ENCODE measurements around the gene UTP18. TPM values are rescaled to one million over a fixed set of nuclear protein-coding genes. Genes with fewer than 3 reads are reported as not detected.
"Not testable (repeated sequence)": the region's sequence is repeated elsewhere in the genome, so short reads cannot be mapped to it uniquely, and the experiment has no call there.

Gene UTP18
- total RNA-seq, 2 experiments from 2014 or later = 36.7 to 41.0 TPM

GRCh38 chr17:51269991-51270390, 9.6 kb downstream of the UTP18 start:
- POLR2A ChIA-PET = no interaction called here
- ATAC-seq (ENCODE audit: low read depth) (no peak), DNase-seq (no peak)
- Mint-ChIP-seq H3K4me1 (peaks cover 13% of the 10 kb centered on the region), H3K9me3 (no peaks in the 10 kb centered on the region), H3K27me3 (no peaks in the 10 kb centered on the region), H3K36me3 (peaks cover 31% of the 10 kb centered on the region), H3K4me3 (no peak overlapping the region), H3K27ac (no peak overlapping the region)

GRCh38 chr17:51270636-51271035, 10.3 kb downstream of the UTP18 start:
- Mint-ChIP-seq H3K27ac (no peak overlapping the region), H3K9me3 (no peaks in the 10 kb centered on the region), H3K27me3 (no peaks in the 10 kb centered on the region), H3K36me3 (peaks cover 29% of the 10 kb centered on the region), H3K4me1 (peaks cover 13% of the 10 kb centered on the region), H3K4me3 (no peak overlapping the region)
- DNase-seq (no peak), ATAC-seq (ENCODE audit: low read depth) (no peak)
- POLR2A ChIA-PET = no interaction called here

DNA sequence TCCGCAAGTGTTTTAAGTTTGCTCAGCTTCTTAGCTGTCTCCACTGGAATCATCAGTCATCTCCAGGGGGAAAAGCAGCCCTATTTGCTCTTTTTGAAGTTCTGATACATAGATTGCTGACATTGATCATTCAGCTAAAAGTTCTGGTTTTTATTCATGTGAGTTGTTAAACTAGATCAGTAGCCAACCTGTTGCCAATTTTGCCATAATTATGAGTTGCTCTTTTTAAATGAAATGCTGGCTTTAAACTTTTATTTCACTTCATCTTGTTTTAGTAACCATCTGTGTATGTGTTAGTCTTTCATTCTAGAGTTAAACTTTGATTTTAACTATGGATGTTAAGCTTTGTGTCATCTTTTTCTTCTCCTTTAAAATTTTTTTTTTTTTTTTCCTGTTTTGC, 12.5 kb downstream of the UTP18 start:
- no peaks in the 10 kb centered on the region for H3K9me3 Mint-ChIP-seq
- peaks cover 27% of the 10 kb centered on the region for H3K36me3 Mint-ChIP-seq
- POLR2A ChIA-PET = interaction anchor here (0.6 kb wide), 1 partner anchor 64 kb away, joined by 3 read pairs; no protein-coding TSS in a partner anchor
- no peak overlapping the region for H3K4me3 Mint-ChIP-seq
- ATAC-seq (ENCODE audit: low read depth) (no peak), DNase-seq (no peak)
- H3K27me3 Mint-ChIP-seq = no peaks in the 10 kb centered on the region
- H3K27ac Mint-ChIP-seq = no peak overlapping the region
- H3K4me1 Mint-ChIP-seq = peaks cover 9% of the 10 kb centered on the region

- Mint-ChIP-seq H3K36me3 (peaks cover 32% of the 10 kb centered on the region), H3K27ac (no peak overlapping the region), H3K4me1 (peaks cover 10% of the 10 kb centered on the region), H3K9me3 (no peaks in the 10 kb centered on the region), H3K4me3 (no peak overlapping the region), H3K27me3 (no peaks in the 10 kb centered on the region)
- DNase-seq (no peak), ATAC-seq (ENCODE audit: low read depth) (no peak)
- POLR2A ChIA-PET = no interaction called here
Observed at GRCh38 chr17:51275381-51275780, 15.0 kb downstream of the UTP18 start.

- H3K36me3 Mint-ChIP-seq = peaks cover 30% of the 10 kb centered on the region
- H3K4me3 Mint-ChIP-seq = no peak overlapping the region
- no peaks in the 10 kb centered on the region for H3K27me3 Mint-ChIP-seq
- no peak overlapping the region for H3K27ac Mint-ChIP-seq
- no peak for DNase-seq
- no peak for ATAC-seq (ENCODE audit: low read depth)
- POLR2A ChIA-PET = no interaction called here
- no peaks in the 10 kb centered on the region for H3K9me3 Mint-ChIP-seq
- H3K4me1 Mint-ChIP-seq = peaks cover 1% of the 10 kb centered on the region
Observed at GRCh38 chr17:51279183-51279582, 18.8 kb downstream of the UTP18 start.

- no peaks in the 10 kb centered on the region for H3K9me3 Mint-ChIP-seq
- ATAC-seq (ENCODE audit: low read depth) = no peak
- POLR2A ChIA-PET = no interaction called here
- H3K27ac Mint-ChIP-seq = no peak overlapping the region
- peaks cover 7% of the 10 kb centered on the region for H3K4me1 Mint-ChIP-seq
- H3K27me3 Mint-ChIP-seq = no peaks in the 10 kb centered on the region
- H3K4me3 Mint-ChIP-seq = no peak overlapping the region
- H3K36me3 Mint-ChIP-seq = peaks cover 24% of the 10 kb centered on the region
- DNase-seq = no peak
Observed at GRCh38 chr17:51287412-51287811, 27.1 kb downstream of the UTP18 start.

GRCh38 chr17:51289696-51290111, 29.4 kb downstream of the UTP18 start:
- no peak for ATAC-seq (ENCODE audit: low read depth)
- H3K27ac Mint-ChIP-seq = no peak overlapping the region

DNA sequence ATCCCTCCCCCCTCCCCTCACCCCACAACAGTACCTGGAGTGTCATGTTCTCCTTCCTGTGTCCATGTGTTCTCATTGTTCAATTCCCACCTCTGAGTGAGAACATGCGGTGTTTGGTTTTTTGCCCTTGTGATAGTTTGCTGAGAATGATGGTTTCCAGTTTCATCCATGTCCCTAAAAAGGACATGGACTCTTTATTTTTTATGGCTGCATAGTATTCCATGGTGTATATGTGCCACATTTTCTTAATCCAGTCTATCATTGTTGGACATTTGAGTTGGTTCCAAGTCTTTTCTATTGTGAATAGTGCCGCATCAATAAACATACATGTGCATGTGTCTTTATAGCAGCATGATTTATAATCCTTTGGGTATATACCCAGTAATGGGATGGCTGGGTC, 34.0 kb downstream of the UTP18 start:
- peaks cover 30% of the 10 kb centered on the region for H3K36me3 Mint-ChIP-seq
- H3K27me3 Mint-ChIP-seq; DNase-seq; H3K27ac Mint-ChIP-seq; POLR2A ChIA-PET; H3K4me3 Mint-ChIP-seq; H3K9me3 Mint-ChIP-seq; ATAC-seq (ENCODE audit: low read depth); H3K4me1 Mint-ChIP-seq: not testable (repeated sequence)

More at GRCh38 chr17:51289696-51290111, 29.4 kb downstream of the UTP18 start:
- POLR2A ChIA-PET = no interaction called here
- peaks cover 7% of the 10 kb centered on the region for H3K4me1 Mint-ChIP-seq
- H3K9me3 Mint-ChIP-seq = no peaks in the 10 kb centered on the region
- DNase-seq = no peak
- no peaks in the 10 kb centered on the region for H3K27me3 Mint-ChIP-seq
- H3K36me3 Mint-ChIP-seq = peaks cover 36% of the 10 kb centered on the region
- H3K4me3 Mint-ChIP-seq = no peak overlapping the region

DNA sequence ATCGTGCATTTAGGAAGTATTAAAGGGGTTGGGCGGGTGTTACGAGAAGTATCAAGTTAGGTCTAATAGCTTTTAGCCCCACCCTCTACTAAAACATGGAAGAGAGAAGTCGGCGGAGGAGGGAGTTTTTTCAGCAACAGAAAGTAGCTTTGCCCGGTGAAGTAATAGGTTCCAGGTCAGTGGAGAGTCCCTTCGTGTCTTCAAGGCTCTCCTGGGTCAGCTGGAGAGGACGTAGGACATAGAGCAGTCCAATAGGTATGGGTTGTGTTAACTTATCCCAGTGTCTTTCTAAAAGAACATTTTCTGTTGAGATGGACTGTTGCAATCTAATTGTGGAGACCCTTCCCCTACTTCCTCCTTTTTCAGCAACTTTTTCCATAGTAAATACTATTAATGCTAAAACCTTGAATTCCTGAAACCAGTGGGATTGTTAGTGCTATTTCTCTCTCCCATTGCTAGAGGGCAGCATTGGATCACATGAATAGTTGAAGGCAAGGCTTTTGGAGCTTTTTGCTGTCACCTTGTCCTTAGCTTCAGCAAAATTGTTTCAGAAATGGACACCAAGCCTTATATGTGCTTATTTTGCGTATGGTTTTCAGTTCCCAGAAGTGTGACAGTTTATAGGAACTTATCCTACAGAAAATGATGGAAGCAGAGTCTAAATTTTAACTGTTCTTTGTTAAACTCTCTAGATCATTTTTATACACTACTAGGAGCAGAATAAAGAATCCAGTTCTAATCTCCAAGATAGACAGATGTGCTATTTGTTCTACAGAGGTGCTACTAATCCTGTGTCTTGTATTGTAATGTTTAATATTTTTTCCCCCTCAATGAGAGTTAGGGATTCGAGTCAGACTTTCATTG, 38.4 kb downstream of the UTP18 start:
- ATAC-seq (ENCODE audit: low read depth) (no peak), DNase-seq (no peak)
- H3K36me3 Mint-ChIP-seq = peaks cover 10% of the 10 kb centered on the region
- H3K4me1 Mint-ChIP-seq = peaks cover 2% of the 10 kb centered on the region
- H3K27me3 Mint-ChIP-seq = no peaks in the 10 kb centered on the region
- no peak overlapping the region for H3K4me3 Mint-ChIP-seq
- POLR2A ChIA-PET = no interaction called here
- H3K27ac Mint-ChIP-seq = no peak overlapping the region
- H3K9me3 Mint-ChIP-seq = no peaks in the 10 kb centered on the region

- POLR2A ChIA-PET = no interaction called here
- DNase-seq = no peak
- H3K4me3 Mint-ChIP-seq = no peak overlapping the region
- ATAC-seq (ENCODE audit: low read depth) = no peak
- no peaks in the 10 kb centered on the region for H3K27me3 Mint-ChIP-seq
- H3K4me1 Mint-ChIP-seq = peaks cover 2% of the 10 kb centered on the region
- H3K9me3 Mint-ChIP-seq = peaks cover under 1% of the 10 kb centered on the region
- H3K36me3 Mint-ChIP-seq = peaks cover 1% of the 10 kb centered on the region
- H3K27ac Mint-ChIP-seq = no peak overlapping the region
Observed at GRCh38 chr17:51299859-51300258, 39.5 kb downstream of the UTP18 start.

- Mint-ChIP-seq H3K9me3 (peaks cover 8% of the 10 kb centered on the region), H3K27ac (no peak overlapping the region), H3K27me3 (peaks cover 31% of the 10 kb centered on the region), H3K4me1 (no peaks in the 10 kb centered on the region), H3K36me3 (peaks cover 1% of the 10 kb centered on the region), H3K4me3 (no peak overlapping the region)
- DNase-seq (no peak), ATAC-seq (ENCODE audit: low read depth) (no peak)
- POLR2A ChIA-PET = no interaction called here
Observed at GRCh38 chr17:51305182-51305581, 44.8 kb downstream of the UTP18 start.

- H3K9me3 Mint-ChIP-seq = peaks cover 16% of the 10 kb centered on the region
- H3K36me3 Mint-ChIP-seq, H3K4me3 Mint-ChIP-seq: not testable (repeated sequence)
Observed at GRCh38 chr17:51312003-51312402, 51.7 kb downstream of the UTP18 start.

DNA sequence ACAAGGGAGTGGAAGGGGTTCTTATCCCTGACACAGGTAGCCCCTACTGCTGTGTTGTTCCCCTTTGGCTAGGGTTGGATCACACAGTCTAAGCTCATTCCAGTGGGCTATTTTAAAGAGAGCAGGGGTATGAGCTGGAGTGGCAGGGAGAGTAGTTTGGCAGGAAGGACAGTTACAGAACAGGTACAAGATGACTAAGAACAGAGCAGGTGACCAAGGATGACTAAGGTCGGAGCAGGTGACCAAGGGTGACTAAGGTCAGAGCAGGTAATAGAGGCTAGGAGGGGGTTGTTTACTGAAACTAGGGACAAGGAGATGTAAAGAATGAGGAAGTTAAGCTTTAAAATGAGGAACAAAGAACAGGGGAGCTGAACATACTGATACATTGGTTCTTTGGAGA, 58.8 kb downstream of the UTP18 start:
- H3K27ac Mint-ChIP-seq = no peak overlapping the region
- no peak for DNase-seq
- no peak for ATAC-seq (ENCODE audit: low read depth)
- no peaks in the 10 kb centered on the region for H3K36me3 Mint-ChIP-seq
- no peak overlapping the region for H3K4me3 Mint-ChIP-seq
- no peaks in the 10 kb centered on the region for H3K4me1 Mint-ChIP-seq
- peaks cover 5% of the 10 kb centered on the region for H3K27me3 Mint-ChIP-seq
- POLR2A ChIA-PET = no interaction called here
- peaks cover 13% of the 10 kb centered on the region for H3K9me3 Mint-ChIP-seq

More at GRCh38 chr17:51312003-51312402, 51.7 kb downstream of the UTP18 start:
- DNase-seq; POLR2A ChIA-PET; H3K4me1 Mint-ChIP-seq; H3K27ac Mint-ChIP-seq; ATAC-seq (ENCODE audit: low read depth): not testable (repeated sequence)
- peaks cover 26% of the 10 kb centered on the region for H3K27me3 Mint-ChIP-seq

- peaks cover 12% of the 10 kb centered on the region for H3K27me3 Mint-ChIP-seq
- no peak overlapping the region for H3K27ac Mint-ChIP-seq
- no peaks in the 10 kb centered on the region for H3K4me1 Mint-ChIP-seq
- no peaks in the 10 kb centered on the region for H3K36me3 Mint-ChIP-seq
- DNase-seq = no peak
- H3K9me3 Mint-ChIP-seq = peaks cover 7% of the 10 kb centered on the region
- no peak overlapping the region for H3K4me3 Mint-ChIP-seq
- peak; percentile 68 for ATAC-seq (ENCODE audit: low read depth)
- POLR2A ChIA-PET = no interaction called here
Observed at GRCh38 chr17:51322390-51323029, 62.2 kb downstream of the UTP18 start.

Data from activated naive CD8-positive, alpha-beta T cell treated with anti-CD3 and anti-CD28 coated beads, Interleukin-2, amount 10 ng/mL, durations not matched to agents 7 days and 5 days (primary cell).